Brain pericyte (primary cell): Measurements from ENCODE around the gene LGI1.
A peak's percentile ranks its signal among the peaks of the same experiment; 100 is the strongest.
"Not testable (repeated sequence)": the region's sequence is repeated elsewhere in the genome, so short reads cannot be mapped to it uniquely, and the experiment has no call there.

Experiments
- DNase-seq: peaks from one replicate; pipeline ENCODE4 v3.0.0-alpha.2; 2012; ENCODE audit warnings: low read depth, low spot score

LGI1 gene

GRCh38 chr10:93806903-93807302 is 49.2 kb downstream of the LGI1 start:
- DNase-seq, result no peak

GRCh38 chr10:93807371-93807770 is 49.6 kb downstream of the LGI1 start:
- DNase-seq, result no peak

- no peak for DNase-seq
These were observed 55.1 kb downstream of the LGI1 start for GRCh38 chr10:93812659-93813338.

- no peak for DNase-seq
These were observed 56.0 kb downstream of the LGI1 start for GRCh38 chr10:93813507-93814465.

GRCh38 chr10:93815304-93816096 is 57.8 kb downstream of the LGI1 start:
- no peak for DNase-seq

GRCh38 chr10:93816123-93816747 is 58.5 kb downstream of the LGI1 start:
- DNase-seq, result peak; percentile 24

- no peak for DNase-seq
These were observed 60.4 kb downstream of the LGI1 start for GRCh38 chr10:93818086-93818485.

GRCh38 chr10:93819520-93819919 is 61.8 kb downstream of the LGI1 start:
- no peak for DNase-seq

GRCh38 chr10:93820434-93820833 is 62.7 kb downstream of the LGI1 start:
- no peak for DNase-seq

- DNase-seq, result no peak
These were observed 63.5 kb downstream of the LGI1 start for GRCh38 chr10:93821051-93821772.

- DNase-seq, result no peak
These were observed 68.6 kb downstream of the LGI1 start for GRCh38 chr10:93826355-93826754.

GRCh38 chr10:93827056-93827804 is 69.5 kb downstream of the LGI1 start:
- DNase-seq, result no peak

- not testable (repeated sequence) for DNase-seq
These were observed 73.3 kb downstream of the LGI1 start for GRCh38 chr10:93831065-93831464.

GRCh38 chr10:93835770-93836169 is 78.0 kb downstream of the LGI1 start:
- DNase-seq, result no peak

- no peak for DNase-seq
These were observed 80.1 kb downstream of the LGI1 start for GRCh38 chr10:93837822-93838221.

GRCh38 chr10:93838278-93838677 is 80.5 kb downstream of the LGI1 start:
- DNase-seq, result no peak

GRCh38 chr10:93841961-93842360 is 84.2 kb downstream of the LGI1 start:
- no peak for DNase-seq

GRCh38 chr10:93844979-93845626 is 87.4 kb downstream of the LGI1 start:
- no peak for DNase-seq
